ENCODE measurements around the gene CCDC85C.

CCDC85C gene

DNA sequence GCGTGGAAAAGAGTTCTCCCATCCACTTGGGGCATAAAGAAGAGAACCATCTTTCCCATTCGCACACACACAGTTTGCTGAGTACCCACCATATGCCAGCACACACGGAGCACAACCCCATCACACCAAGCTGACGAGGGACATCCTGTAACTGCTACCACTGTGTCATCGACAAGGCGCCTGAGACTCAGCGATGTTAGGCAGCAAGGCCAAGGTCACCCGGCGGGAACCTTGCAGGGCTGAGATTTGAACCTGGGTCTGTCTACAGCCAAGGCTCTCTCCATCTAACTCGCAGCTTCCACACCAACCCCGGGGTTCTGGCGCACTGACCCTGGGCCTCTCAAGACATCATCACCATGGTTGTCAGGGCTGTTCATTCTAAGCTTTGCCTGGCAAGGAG is 60.0 kb downstream of the CCDC85C start:
- TF ChIP-seq, protein P1, sequence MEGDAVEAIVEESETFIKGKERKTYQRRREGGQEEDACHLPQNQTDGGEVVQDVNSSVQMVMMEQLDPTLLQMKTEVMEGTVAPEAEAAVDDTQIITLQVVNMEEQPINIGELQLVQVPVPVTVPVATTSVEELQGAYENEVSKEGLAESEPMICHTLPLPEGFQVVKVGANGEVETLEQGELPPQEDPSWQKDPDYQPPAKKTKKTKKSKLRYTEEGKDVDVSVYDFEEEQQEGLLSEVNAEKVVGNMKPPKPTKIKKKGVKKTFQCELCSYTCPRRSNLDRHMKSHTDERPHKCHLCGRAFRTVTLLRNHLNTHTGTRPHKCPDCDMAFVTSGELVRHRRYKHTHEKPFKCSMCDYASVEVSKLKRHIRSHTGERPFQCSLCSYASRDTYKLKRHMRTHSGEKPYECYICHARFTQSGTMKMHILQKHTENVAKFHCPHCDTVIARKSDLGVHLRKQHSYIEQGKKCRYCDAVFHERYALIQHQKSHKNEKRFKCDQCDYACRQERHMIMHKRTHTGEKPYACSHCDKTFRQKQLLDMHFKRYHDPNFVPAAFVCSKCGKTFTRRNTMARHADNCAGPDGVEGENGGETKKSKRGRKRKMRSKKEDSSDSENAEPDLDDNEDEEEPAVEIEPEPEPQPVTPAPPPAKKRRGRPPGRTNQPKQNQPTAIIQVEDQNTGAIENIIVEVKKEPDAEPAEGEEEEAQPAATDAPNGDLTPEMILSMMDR (IDR thresholded peaks at IDR 0.05; ENCODE audit: low read depth, low read length): no peak
- no peak for DNase-seq (ENCODE audit: extremely low read depth, low read depth)

DNA sequence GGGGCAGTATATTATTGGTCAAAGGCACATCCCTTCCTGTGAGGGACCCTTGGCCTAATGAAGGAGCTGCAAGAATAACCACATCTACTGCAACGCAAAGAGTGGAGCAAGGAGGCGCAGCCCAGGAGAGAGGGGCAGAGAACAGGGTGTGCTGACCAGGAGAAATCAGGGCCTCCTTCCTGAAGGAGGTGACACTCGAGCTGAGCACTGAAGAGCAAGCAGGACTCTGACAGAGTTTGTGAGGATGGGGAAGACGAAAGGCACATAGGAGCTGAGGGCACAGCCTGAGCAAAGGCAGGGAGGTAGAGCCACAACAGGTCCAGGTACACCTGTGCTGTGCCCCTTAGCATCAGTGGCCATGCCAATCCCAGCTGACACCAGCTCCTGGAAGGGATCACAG is 60.6 kb downstream of the CCDC85C start:
- no peak for DNase-seq (ENCODE audit: extremely low read depth, low read depth)
- TF ChIP-seq, protein P1 (IDR thresholded peaks at IDR 0.05; ENCODE audit: low read depth, low read length): no peak

DNA sequence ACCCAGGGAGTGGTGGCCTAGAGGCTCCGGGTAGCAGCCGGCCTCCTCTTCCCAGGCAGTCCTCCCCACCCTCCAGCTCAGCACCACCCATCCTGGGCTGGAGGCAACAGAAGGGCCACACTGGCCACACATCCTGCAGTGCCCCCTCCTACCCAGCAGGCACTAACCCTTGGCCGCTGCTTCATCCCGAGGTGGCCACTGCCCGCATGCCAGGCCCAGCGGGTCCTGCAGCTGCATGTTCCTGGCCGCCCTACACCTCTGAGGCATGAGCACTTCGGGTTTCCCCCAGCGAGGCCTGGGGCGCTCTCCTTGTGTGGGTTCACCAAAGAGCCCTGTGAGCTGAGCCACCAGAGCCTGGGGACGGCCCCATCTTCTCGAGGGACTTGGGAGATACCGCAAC is 61.4 kb downstream of the CCDC85C start:
- no peak for DNase-seq (ENCODE audit: extremely low read depth, low read depth)
- TF ChIP-seq, protein P1 (IDR thresholded peaks at IDR 0.05; ENCODE audit: low read depth, low read length): no peak

DNA sequence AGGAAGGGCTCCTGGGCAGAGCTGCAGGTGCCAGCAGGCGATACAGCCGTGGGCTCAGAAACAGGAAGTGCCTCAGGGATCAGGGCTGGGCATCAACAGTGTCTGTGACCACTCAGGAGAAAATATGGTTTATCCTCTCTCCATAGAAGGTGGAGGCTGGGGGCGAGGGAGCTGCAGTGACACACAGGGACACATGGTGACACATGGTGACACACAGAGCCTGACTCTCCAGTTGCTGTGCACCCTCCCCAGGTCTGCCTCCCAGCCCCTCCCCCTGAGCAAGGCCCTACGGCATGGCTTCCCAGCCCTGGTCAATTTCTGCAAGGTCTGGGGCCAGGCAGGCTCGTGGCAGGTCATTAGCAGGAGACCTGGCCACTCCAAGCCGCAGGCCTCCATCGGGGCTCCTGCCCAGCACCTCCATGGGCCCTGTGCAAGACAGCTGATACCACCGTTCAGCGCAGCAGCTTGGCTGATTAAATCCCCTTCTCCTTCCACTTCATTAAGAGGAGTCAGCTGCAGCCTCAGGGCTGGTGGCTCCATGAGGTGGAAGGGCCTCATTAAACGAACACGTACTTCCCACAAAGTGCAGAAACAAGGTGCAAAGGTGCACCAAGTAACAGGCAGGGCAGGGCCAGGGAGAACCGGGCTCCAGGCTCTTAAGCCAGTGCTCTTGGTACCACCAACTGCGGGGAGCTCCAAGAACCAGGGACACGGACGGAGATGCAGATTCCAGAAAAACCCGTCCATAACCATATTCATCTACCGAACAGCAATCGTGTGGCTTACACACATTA is 62.1 kb downstream of the CCDC85C start:
- TF ChIP-seq, protein P1 (IDR thresholded peaks at IDR 0.05; ENCODE audit: low read depth, low read length): no peak
- no peak for DNase-seq (ENCODE audit: extremely low read depth, low read depth)

DNA sequence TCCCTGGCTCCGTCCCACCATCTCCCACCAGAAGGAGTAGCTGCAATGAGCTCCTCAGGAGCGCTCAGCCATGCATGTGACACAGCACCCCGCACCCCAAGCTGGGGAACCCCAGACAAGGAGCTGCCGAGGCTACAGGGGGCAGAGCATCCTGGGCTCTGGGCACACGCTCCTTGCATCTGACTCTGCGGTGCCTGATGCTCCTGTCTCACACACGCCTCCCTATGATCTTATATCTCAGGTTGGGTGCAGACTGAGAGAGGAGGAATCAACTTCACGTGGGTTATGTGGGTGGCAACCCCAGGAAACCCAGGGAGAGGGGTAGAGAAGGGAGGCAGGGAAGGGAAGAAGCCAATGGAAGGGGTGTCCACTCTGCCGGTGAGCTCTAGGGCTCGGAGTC is 62.8 kb downstream of the CCDC85C start:
- no peak for DNase-seq (ENCODE audit: extremely low read depth, low read depth)
- TF ChIP-seq, protein P1 (IDR thresholded peaks at IDR 0.05; ENCODE audit: low read depth, low read length): no peak

DNA sequence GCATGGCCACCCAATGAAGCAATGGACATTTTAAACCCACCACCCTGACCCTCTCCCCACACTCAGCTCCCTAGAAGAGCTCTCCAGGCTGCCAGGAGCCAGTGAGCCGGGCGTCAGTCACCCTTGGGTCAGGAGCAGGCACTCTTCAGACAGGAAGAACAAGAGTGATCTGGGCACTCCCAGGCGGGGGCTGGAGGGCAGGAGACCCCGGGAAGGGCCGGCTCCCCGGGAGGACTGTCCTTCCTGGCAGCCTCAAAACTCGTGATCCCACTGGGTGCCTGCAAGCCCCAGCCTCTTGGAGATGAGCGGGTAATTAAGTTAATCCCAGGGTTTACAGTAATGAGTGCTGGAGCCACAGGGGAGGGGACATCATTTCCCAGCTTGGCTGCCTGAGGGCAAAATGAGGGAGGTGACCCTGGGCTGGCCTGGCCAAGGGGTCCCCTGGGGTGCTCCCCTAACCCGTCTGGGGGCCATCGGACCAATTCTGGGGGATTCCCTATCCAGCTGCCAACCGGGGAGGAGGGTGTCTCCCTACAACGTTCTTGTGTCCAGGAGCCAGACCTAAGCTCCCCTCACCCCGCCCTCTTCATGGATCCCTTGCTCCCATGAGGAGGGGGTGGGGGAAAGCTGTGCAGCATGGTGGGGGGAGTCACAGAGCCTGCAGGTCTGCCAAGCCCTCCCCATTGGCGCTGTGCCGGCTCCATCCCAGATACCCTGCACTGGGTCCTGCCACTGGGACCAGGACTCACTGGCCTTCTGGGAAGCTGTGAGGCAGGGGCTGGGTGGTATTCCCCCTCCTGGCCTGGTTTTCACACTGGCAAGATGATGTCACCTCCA is 63.6 kb downstream of the CCDC85C start:
- TF ChIP-seq, protein P1 (IDR thresholded peaks at IDR 0.05; ENCODE audit: low read depth, low read length): no peak
- no peak for DNase-seq (ENCODE audit: extremely low read depth, low read depth)

DNA sequence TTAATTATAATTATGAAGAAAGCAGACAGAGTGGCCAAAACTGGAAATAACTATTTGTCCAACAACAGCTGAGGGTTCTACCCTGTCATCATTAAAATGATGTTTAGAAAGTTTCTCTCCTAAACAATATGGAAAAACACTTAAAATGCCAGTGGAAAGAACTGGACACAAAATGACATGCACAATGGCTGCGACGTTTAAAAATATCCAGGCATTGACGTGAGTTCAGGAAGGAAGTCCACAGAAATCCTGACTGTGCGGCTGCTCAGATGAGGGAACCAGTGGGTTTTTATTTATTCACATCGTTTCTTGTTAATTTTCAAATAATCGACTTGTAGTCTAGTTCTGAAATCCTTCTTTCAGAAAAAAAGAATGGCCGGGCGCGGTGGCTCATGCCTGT is 64.5 kb downstream of the CCDC85C start:
- TF ChIP-seq, protein P1 (IDR thresholded peaks at IDR 0.05; ENCODE audit: low read depth, low read length): no peak

More for the DNA sequence above, 64.5 kb downstream of the CCDC85C start:
- no peak for DNase-seq (ENCODE audit: extremely low read depth, low read depth)

Data from AG09319 (cell line).